NCI-H774 (cell line): ENCODE data around the gene KAT5.
A peak's percentile ranks its signal among the peaks of the same experiment; 100 is the strongest.
"Not testable (repeated sequence)": the region's sequence is repeated elsewhere in the genome, so short reads cannot be mapped to it uniquely, and the experiment has no call there.

Experiments
- DNase-seq: peaks from one replicate; lab custom pipeline; 2025; lab: John Stamatoyannopoulos, UW

Gene KAT5

DNA sequence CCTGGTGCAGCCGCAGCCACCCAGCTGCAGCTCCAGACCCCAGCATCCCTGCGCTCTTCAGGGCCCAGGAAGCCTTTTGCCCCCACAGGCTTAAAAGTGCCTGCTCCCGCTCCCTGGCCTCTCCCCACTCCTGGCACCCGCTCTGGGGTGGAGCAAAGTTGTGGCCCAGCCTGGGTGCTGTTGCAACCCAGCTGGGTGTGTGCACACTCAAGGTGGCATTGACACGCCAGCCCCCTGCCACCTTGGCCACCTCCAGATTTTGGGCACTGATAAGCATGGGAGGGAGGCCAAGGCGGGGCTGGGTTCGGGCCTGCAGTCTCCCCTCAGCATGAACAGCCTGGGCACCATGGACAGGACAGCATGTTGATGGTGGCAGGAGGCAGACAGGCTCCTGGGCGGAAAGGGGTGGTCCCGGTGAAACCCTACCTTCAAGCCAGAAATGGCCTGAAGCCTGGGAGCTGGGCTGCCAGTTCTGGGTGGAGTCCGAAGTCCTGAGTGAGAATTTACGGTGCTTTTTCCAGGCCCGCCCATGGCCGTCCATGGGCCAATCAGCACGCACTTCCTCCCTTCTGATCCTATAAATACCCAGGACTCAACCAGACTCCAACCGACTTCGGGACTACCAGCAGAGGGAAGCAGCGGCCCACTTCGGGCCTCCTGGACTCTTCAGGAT is 32.1 kb downstream of the KAT5 start:
- peak; percentile 56 for DNase-seq

DNA sequence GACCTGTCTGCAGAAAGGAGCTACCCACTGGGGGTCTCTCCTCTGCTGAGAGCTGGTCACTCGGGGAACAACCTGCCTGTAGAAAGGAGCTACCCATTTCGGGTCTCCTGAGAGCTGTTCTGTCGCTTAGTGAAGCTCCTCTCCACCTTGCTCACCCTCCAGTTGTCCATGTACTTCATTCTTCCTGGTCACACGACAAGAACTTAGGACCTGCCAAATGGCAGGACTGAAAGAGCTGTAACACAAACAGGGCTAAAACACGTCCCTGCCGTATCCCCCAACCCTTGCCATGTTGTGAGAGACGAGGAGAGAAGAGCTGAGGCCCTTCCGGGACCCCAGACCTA is 32.6 kb downstream of the KAT5 start:
- DNase-seq = no peak

DNA sequence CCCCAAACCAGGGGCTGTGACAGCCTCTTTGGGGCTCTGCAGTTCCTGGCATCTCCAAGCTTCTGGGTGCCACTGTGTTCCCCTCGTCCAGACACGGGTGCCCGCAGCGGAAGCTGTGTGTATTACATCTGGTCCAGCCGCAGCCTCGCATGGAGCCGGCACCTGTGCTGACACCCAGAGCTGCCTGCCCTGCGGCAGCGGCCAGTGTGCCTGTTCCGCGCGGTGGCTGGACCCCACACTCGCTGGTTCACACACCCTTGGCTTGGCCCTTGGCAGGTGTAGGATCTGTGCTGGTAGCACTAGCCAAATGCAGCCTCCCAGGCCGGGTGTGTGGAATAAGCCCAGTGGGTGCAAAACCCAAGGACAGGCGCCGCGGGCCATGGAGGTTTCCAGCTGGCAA is 33.0 kb downstream of the KAT5 start:
- no peak for DNase-seq

DNA sequence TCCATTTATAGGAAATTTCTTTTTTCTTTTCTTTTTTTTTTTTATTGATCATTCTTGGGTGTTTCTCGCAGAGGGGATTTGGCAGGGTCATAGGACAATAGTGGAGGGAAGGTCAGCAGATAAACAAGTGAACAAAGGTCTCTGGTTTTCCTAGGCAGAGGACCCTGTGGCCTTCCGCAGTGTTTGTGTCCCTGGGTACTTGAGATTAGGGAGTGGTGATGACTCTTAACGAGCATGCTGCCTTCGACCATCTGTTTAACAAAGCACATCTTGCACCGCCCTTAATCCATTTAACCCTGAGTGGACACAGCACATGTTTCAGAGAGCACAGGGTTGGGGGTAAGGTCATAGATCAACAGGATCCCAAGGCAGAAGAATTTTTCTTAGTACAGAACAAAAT is 50.1 kb downstream of the KAT5 start:
- DNase-seq = not testable (repeated sequence)

DNA sequence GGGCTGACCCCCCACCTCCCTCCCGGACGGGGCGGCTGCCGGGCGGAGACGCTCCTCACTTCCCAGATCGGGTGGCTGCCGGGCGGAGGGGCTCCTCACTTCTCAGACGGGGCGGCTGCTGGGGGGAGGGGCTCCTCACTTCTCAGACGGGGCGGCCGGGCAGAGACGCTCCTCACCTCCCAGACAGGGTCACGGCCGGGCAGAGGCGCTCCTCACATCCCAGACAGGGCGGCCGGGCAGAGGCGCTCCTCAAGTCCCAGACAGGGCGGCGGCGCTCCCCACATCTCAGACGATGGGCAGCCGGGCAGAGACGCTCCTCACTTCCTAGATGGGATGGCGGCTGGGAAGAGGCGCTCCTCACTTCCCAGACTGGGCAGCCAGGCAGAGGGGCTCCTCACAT is 50.8 kb downstream of the KAT5 start:
- DNase-seq = not testable (repeated sequence)

DNA sequence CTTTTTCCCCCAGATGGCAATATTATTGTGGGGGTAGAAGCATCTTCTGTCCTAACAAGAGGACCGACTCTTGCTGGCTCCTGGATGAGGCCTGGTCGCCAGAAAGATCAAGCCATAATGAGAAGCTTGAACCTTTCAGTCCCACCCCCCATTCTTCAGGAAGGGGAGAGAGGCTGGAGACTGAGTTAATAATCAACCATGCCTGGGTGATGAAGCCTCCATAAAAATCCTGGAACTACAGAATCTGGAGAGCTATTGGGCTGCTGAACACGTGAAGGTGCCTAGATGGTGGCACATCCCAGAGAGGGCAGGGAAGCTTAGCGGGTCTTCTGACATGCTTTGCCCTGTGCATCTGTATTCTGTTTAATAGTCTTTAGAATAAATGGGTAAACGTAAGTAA is 52.4 kb downstream of the KAT5 start:
- no peak for DNase-seq

DNA sequence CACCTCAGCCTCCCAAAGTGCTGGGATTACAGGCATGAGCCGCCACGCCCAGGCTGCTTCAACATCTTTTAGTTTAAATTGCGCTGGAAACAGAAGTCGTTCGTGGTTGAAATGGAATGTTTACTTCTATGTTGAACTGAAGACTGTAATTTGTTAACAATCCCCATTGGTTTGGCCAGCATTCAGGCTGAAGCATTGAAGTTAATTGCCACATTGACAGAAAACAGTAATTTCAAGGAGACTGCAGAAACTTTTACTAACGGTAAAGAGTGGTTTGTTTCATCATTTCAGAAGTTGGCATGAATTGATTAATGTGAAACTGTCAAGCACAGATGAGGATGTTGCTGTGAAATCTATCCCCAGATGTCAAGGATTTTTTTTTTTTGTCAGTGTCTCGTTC is 54.5 kb downstream of the KAT5 start:
- DNase-seq = no peak

DNA sequence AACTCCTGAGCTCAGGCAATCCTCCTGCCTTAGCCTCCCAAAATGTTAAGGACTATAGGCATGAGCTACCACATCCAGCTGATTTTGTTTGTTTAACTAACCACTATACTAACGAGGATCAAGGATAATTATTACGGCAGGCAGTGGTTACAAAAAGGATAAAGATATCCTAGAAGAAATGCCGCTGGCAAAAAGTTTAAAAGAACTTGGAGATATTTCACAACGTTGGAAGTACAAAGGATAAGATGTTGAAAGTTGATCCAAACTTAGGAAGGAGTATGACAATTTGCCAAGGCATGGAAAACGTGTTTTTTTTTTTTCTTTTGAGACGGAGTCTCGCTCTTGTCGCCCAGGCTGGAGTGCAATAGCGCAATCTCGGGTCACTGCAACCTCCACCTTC is 55.4 kb downstream of the KAT5 start:
- DNase-seq = no peak

DNA sequence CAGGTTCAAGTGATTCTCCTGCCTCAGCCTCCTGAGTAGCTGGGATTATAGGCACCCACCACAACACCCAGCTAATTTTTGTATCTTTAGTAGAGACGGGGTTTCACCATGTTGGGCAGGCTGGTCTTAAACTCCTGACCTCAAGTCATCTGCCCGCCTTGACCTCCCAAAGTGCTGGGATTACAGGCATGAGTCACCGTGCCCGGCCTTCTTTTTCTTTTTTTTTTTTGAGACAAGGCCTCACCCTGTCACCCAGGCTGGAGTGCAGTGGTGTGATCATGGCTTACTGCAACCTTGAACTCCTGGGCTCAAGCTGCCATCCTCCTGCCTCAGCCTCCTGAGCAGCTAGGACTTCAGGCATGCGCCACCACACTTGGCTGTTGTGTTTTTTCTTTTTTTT is 55.8 kb downstream of the KAT5 start:
- DNase-seq = not testable (repeated sequence)
